GM13977 (cell line): Measurements from ENCODE around the gene NAGLU.

Source experiments
- DNase-seq: peaks from one replicate; pipeline ENCODE4 v3.0.0; 2012; ENCODE audit warnings: low spot score
- CTCF ChIP-seq: IDR thresholded peaks from 2 replicates; pipeline ENCODE4 v1.5.1; 2012; ENCODE audit warnings: mild to moderate bottlenecking, control low read depth; ENCODE audit not compliant: insufficient read depth; ENCODE audit errors: extremely low read depth, missing control alignments
- in situ Hi-C: fragments of 300-500 bp; cut with MboI; formaldehyde crosslinking; loops from one replicate; pipeline ENCODE4 v1.12.0; 2022; ENCODE audit warnings: low sequenced_read_pairs, low pct_unique_long_range_greater_than_20kb, mixed read lengths, inconsistent platforms; ENCODE audit not compliant: unreplicated experiment

NAGLU gene

GRCh38 chr17:42586514-42587230, 50.6 kb downstream of the NAGLU start:
- no peak for TF ChIP-seq CTCF
- peak; percentile 62 for DNase-seq
- in situ Hi-C loops, result no loop called here

GRCh38 chr17:42590886-42591285, 54.8 kb downstream of the NAGLU start:
- in situ Hi-C loops, result no loop called here
- no peak for TF ChIP-seq CTCF
- no peak for DNase-seq

GRCh38 chr17:42591411-42591810, 55.4 kb downstream of the NAGLU start:
- no peak for DNase-seq
- in situ Hi-C loops, result no loop called here
- no peak for TF ChIP-seq CTCF
